ENCODE measurements around the gene PPP1R37.

- TF ChIP-seq EZH2 (IDR thresholded peaks at IDR 0.05; ENCODE audit: borderline replicate concordance), result no peak
- TF ChIP-seq, protein P1, sequence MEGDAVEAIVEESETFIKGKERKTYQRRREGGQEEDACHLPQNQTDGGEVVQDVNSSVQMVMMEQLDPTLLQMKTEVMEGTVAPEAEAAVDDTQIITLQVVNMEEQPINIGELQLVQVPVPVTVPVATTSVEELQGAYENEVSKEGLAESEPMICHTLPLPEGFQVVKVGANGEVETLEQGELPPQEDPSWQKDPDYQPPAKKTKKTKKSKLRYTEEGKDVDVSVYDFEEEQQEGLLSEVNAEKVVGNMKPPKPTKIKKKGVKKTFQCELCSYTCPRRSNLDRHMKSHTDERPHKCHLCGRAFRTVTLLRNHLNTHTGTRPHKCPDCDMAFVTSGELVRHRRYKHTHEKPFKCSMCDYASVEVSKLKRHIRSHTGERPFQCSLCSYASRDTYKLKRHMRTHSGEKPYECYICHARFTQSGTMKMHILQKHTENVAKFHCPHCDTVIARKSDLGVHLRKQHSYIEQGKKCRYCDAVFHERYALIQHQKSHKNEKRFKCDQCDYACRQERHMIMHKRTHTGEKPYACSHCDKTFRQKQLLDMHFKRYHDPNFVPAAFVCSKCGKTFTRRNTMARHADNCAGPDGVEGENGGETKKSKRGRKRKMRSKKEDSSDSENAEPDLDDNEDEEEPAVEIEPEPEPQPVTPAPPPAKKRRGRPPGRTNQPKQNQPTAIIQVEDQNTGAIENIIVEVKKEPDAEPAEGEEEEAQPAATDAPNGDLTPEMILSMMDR (IDR thresholded peaks at IDR 0.05; ENCODE audit: poor library complexity), result no peak
These were observed 18.2 kb upstream of the PPP1R37 start for GRCh38 chr19:45074744-45075300.
